Left forelimb (tissue), 1 donor: ENCODE results near the gene FGF14.

Experiments used
- DNase-seq: peaks from one replicate; pipeline ENCODE4 v3.0.0-alpha.2; 2018; ENCODE audit warnings: low spot score

The FGF14 gene

GRCh38 chr13:101982903-101983302 is 418.9 kb downstream of the FGF14 start:
- no peak for DNase-seq

GRCh38 chr13:101979825-101980224 is 422.0 kb downstream of the FGF14 start:
- DNase-seq: no peak

GRCh38 chr13:101978552-101979315 is 423.1 kb downstream of the FGF14 start:
- DNase-seq: no peak

- DNase-seq: no peak
Observed at GRCh38 chr13:101977475-101977874, 424.4 kb downstream of the FGF14 start.

GRCh38 chr13:101972191-101972590 is 429.7 kb downstream of the FGF14 start:
- DNase-seq: no peak

- DNase-seq: no peak
Observed at GRCh38 chr13:101970341-101970740, 431.5 kb downstream of the FGF14 start.

GRCh38 chr13:101967781-101968180 is 434.1 kb downstream of the FGF14 start:
- no peak for DNase-seq

- no peak for DNase-seq
Observed at GRCh38 chr13:101967216-101967615, 434.6 kb downstream of the FGF14 start.

- DNase-seq: no peak
Observed at GRCh38 chr13:101965096-101965495, 436.8 kb downstream of the FGF14 start.

- DNase-seq: no peak
Observed at GRCh38 chr13:101959016-101959415, 442.8 kb downstream of the FGF14 start.

GRCh38 chr13:101955764-101956163 is 446.1 kb downstream of the FGF14 start:
- DNase-seq: no peak

- no peak for DNase-seq
Observed at GRCh38 chr13:101951114-101951513, 450.7 kb downstream of the FGF14 start.

GRCh38 chr13:101949681-101950080 is 452.2 kb downstream of the FGF14 start:
- DNase-seq: no peak

GRCh38 chr13:101946401-101946800 is 455.4 kb downstream of the FGF14 start:
- DNase-seq: no peak

GRCh38 chr13:101945435-101945834 is 456.4 kb downstream of the FGF14 start:
- no peak for DNase-seq

GRCh38 chr13:101944521-101944920 is 457.3 kb downstream of the FGF14 start:
- no peak for DNase-seq

GRCh38 chr13:101942535-101943157 is 459.2 kb downstream of the FGF14 start:
- no peak for DNase-seq

- DNase-seq: no peak
Observed at GRCh38 chr13:101942038-101942437, 459.8 kb downstream of the FGF14 start.

- DNase-seq: no peak
Observed at GRCh38 chr13:101941095-101941783, 460.6 kb downstream of the FGF14 start.

- DNase-seq: no peak
Observed at GRCh38 chr13:101939370-101939769, 462.5 kb downstream of the FGF14 start.

- no peak for DNase-seq
Observed at GRCh38 chr13:101935828-101936227, 466.0 kb downstream of the FGF14 start.

- no peak for DNase-seq
Observed at GRCh38 chr13:101931186-101931585, 470.7 kb downstream of the FGF14 start.

- no peak for DNase-seq
Observed at GRCh38 chr13:101930331-101930730, 471.5 kb downstream of the FGF14 start.
